Measurements from ENCODE around the gene MS4A15.
"Not testable (repeated sequence)": the region's sequence is repeated elsewhere in the genome, so short reads cannot be mapped to it uniquely, and the experiment has no call there.

MS4A15 gene

GRCh38 chr11:60757231-60757800 is 649 bp downstream of the MS4A15 start:
- DNase-seq: no peak

GRCh38 chr11:60758671-60759070 is 2.0 kb downstream of the MS4A15 start:
- not testable (repeated sequence) for DNase-seq

GRCh38 chr11:60759438-60760225 is 3.0 kb downstream of the MS4A15 start:
- not testable (repeated sequence) for DNase-seq

GRCh38 chr11:60761436-60762190 is 4.9 kb downstream of the MS4A15 start:
- no peak for DNase-seq

GRCh38 chr11:60762851-60763691 is 6.4 kb downstream of the MS4A15 start:
- no peak for DNase-seq

GRCh38 chr11:60763692-60764369 is 7.2 kb downstream of the MS4A15 start:
- DNase-seq: no peak

- DNase-seq: no peak
Observed at GRCh38 chr11:60764879-60765278, 8.2 kb downstream of the MS4A15 start.

GRCh38 chr11:60765355-60765754 is 8.7 kb downstream of the MS4A15 start:
- no peak for DNase-seq

GRCh38 chr11:60766547-60766946 is 9.9 kb downstream of the MS4A15 start:
- no peak for DNase-seq

GRCh38 chr11:60767388-60767811 is 10.7 kb downstream of the MS4A15 start:
- no peak for DNase-seq

GRCh38 chr11:60768202-60768601 is 11.5 kb downstream of the MS4A15 start:
- no peak for DNase-seq

- DNase-seq: no peak
Observed at GRCh38 chr11:60769273-60769672, 12.6 kb downstream of the MS4A15 start.

- peak; percentile 27 for DNase-seq
Observed at GRCh38 chr11:60769811-60770210, 13.1 kb downstream of the MS4A15 start.

- DNase-seq: no peak
Observed at GRCh38 chr11:60771146-60771545, 14.5 kb downstream of the MS4A15 start.

GRCh38 chr11:60771879-60772525 is 15.3 kb downstream of the MS4A15 start:
- no peak for DNase-seq

- no peak for DNase-seq
Observed at GRCh38 chr11:60772666-60773065, 16.0 kb downstream of the MS4A15 start.

GRCh38 chr11:60774726-60775125 is 18.1 kb downstream of the MS4A15 start:
- DNase-seq: no peak

- peak; percentile 79 for DNase-seq
Observed at GRCh38 chr11:60775420-60775961, 18.8 kb downstream of the MS4A15 start.

GRCh38 chr11:60776167-60776566 is 19.5 kb downstream of the MS4A15 start:
- no peak for DNase-seq

GRCh38 chr11:60777106-60777505 is 20.4 kb downstream of the MS4A15 start:
- DNase-seq: no peak

- DNase-seq: no peak
Observed at GRCh38 chr11:60777572-60777971, 20.9 kb downstream of the MS4A15 start.

Data from activated CD4-positive, CD25-positive, alpha-beta regulatory T cell treated with anti-CD3 and anti-CD28 coated beads, Interleukin-2, amount 50 U/mL, for 72 hours (primary cell).